ENCODE data around the gene SPATS2. TPM values are rescaled to one million over a fixed set of nuclear protein-coding genes. Genes with fewer than 3 reads are reported as not detected.

The SPATS2 gene
- total RNA-seq, 1 donor from 2014 or later = 13.8 TPM

GRCh38 chr12:49557917-49558215 lies 190.6 kb downstream of the SPATS2 start:
- H3K4me3 ChIP-seq = no peak overlapping the region
- H3K27me3 ChIP-seq = no peaks in the 10 kb centered on the region
- no peak for TF ChIP-seq CTCF (IDR thresholded peaks at IDR 0.05)
- intact Hi-C loops (cut with DNase I) = no loop called here
- H3K4me1 ChIP-seq = no peaks in the 10 kb centered on the region
- no peak for DNase-seq (ENCODE audit: low spot score in 2 of 2)
- H3K27ac ChIP-seq = no peak overlapping the region
- no peaks in the 10 kb centered on the region for H3K9me3 ChIP-seq
- H3K36me3 ChIP-seq = peaks cover 36 to 63% of the 10 kb centered on the region in 2 donors

- H3K9me3 ChIP-seq = no peaks in the 10 kb centered on the region
- H3K27me3 ChIP-seq = no peaks in the 10 kb centered on the region
- H3K4me1 ChIP-seq = no peaks in the 10 kb centered on the region
- DNase-seq (ENCODE audit: low spot score in 2 of 2) = no peak
- no peak overlapping the region for H3K27ac ChIP-seq
- H3K4me3 ChIP-seq = no peak overlapping the region
- intact Hi-C loops (cut with DNase I) = no loop called here
- TF ChIP-seq CTCF (IDR thresholded peaks at IDR 0.05) = no peak
- peaks cover 43 to 70% of the 10 kb centered on the region in 2 donors for H3K36me3 ChIP-seq
These were observed 191.3 kb downstream of the SPATS2 start for GRCh38 chr12:49558526-49558925.

- Histone ChIP-seq H3K27ac (no peak overlapping the region), H3K9me3 (no peaks in the 10 kb centered on the region), H3K27me3 (no peaks in the 10 kb centered on the region), H3K4me3 (no peak overlapping the region), H3K4me1 (no peaks in the 10 kb centered on the region), H3K36me3 (peaks cover 49 to 76% of the 10 kb centered on the region in 2 donors)
- TF ChIP-seq CTCF (IDR thresholded peaks at IDR 0.05) = no peak
- DNase-seq (ENCODE audit: low spot score in 2 of 2) = no peak
- intact Hi-C loops (cut with DNase I) = no loop called here
These were observed 191.9 kb downstream of the SPATS2 start for GRCh38 chr12:49559011-49559675.

GRCh38 chr12:49560695-49561094 lies 193.4 kb downstream of the SPATS2 start:
- Histone ChIP-seq H3K9me3 (no peaks in the 10 kb centered on the region), H3K27ac (no peak overlapping the region), H3K36me3 (peaks cover 62 to 91% of the 10 kb centered on the region in 2 donors), H3K4me3 (no peak overlapping the region), H3K4me1 (no peaks in the 10 kb centered on the region), H3K27me3 (no peaks in the 10 kb centered on the region)
- intact Hi-C loops (cut with DNase I) = no loop called here
- DNase-seq (ENCODE audit: low spot score in 2 of 2) = no peak
- no peak for TF ChIP-seq CTCF (IDR thresholded peaks at IDR 0.05)

GRCh38 chr12:49562233-49562632 lies 195.0 kb downstream of the SPATS2 start:
- H3K9me3 ChIP-seq = no peaks in the 10 kb centered on the region
- no peaks in the 10 kb centered on the region for H3K27me3 ChIP-seq
- TF ChIP-seq CTCF (IDR thresholded peaks at IDR 0.05) = no peak
- peaks cover 66 to 85% of the 10 kb centered on the region in 2 donors for H3K36me3 ChIP-seq
- H3K27ac ChIP-seq = no peak overlapping the region
- intact Hi-C loops (cut with DNase I) = no loop called here
- H3K4me3 ChIP-seq = no peak overlapping the region
- H3K4me1 ChIP-seq = peaks cover 0 to 10% of the 10 kb centered on the region in 2 donors
- no peak for DNase-seq (ENCODE audit: low spot score in 2 of 2)

- intact Hi-C loops (cut with DNase I) = no loop called here
- no peak for TF ChIP-seq CTCF (IDR thresholded peaks at IDR 0.05)
- Histone ChIP-seq H3K9me3 (no peaks in the 10 kb centered on the region), H3K27me3 (no peaks in the 10 kb centered on the region), H3K27ac (no peak overlapping the region), H3K4me1 (peaks cover 0 to 12% of the 10 kb centered on the region in 2 donors), H3K4me3 (no peak overlapping the region), H3K36me3 (peaks cover 64 to 79% of the 10 kb centered on the region in 2 donors)
- DNase-seq (ENCODE audit: low spot score in 2 of 2) = no peak
These were observed 195.6 kb downstream of the SPATS2 start for GRCh38 chr12:49562831-49563230.
